ENCODE results near the gene HUNK. TPM values are rescaled to one million over a fixed set of nuclear protein-coding genes. Genes with fewer than 3 reads are reported as not detected.

The HUNK gene
- total RNA-seq, 1 donor from 2014 or later = 3.1 TPM

DNA sequence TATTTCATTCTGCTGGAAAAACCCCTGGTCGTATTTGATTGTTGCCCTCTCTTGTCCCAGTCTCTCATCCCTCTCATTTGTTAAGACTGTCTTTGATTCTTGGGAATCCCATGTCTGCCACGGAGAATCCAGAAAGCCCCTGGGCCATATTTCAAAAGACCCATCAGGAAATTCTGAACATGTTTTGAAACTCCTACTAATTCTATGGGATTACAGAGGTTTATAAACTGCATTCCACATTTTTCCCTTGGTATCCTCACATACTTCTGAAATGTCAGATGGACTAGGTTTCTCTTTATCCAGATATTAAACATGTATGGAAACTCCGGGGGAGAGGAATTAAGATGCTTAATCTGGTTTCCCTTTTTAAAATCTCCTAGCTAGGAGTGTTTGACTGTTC lies 80.0 kb downstream of the HUNK start:
- Histone ChIP-seq H3K4me3 (ENCODE audit: low read depth, low read length) (no peak overlapping the region), H3K27me3 (ENCODE audit: control insufficient read depth, insufficient read depth, low read length) (no peaks in the 10 kb centered on the region), H3K36me3 (ENCODE audit: control insufficient read depth, insufficient read depth, low read length) (no peaks in the 10 kb centered on the region)
- TF ChIP-seq CTCF (IDR thresholded peaks at IDR 0.05; ENCODE audit: insufficient read depth, low read length, poor library complexity, severe bottlenecking) = no peak
- DNase-seq (ENCODE audit: low read depth) = no peak

GRCh38 chr21:31957631-31958030 lies 84.8 kb downstream of the HUNK start:
- no peak for TF ChIP-seq CTCF (IDR thresholded peaks at IDR 0.05; ENCODE audit: insufficient read depth, low read length, poor library complexity, severe bottlenecking)
- Histone ChIP-seq H3K36me3 (ENCODE audit: control insufficient read depth, insufficient read depth, low read length) (no peaks in the 10 kb centered on the region), H3K4me3 (ENCODE audit: low read depth, low read length) (no peak overlapping the region), H3K27me3 (ENCODE audit: control insufficient read depth, insufficient read depth, low read length) (no peaks in the 10 kb centered on the region)
- no peak for DNase-seq (ENCODE audit: low read depth)

- Histone ChIP-seq H3K36me3 (ENCODE audit: control insufficient read depth, insufficient read depth, low read length) (no peaks in the 10 kb centered on the region), H3K27me3 (ENCODE audit: control insufficient read depth, insufficient read depth, low read length) (no peaks in the 10 kb centered on the region), H3K4me3 (ENCODE audit: low read depth, low read length) (no peak overlapping the region)
- TF ChIP-seq CTCF (IDR thresholded peaks at IDR 0.05; ENCODE audit: insufficient read depth, low read length, poor library complexity, severe bottlenecking) = no peak
- no peak for DNase-seq (ENCODE audit: low read depth)
Measured at GRCh38 chr21:31959881-31960280, 87.1 kb downstream of the HUNK start.

- DNase-seq (ENCODE audit: low read depth) = no peak
- no peaks in the 10 kb centered on the region for H3K27me3 ChIP-seq (ENCODE audit: control insufficient read depth, insufficient read depth, low read length)
- no peaks in the 10 kb centered on the region for H3K36me3 ChIP-seq (ENCODE audit: control insufficient read depth, insufficient read depth, low read length)
- no peak overlapping the region for H3K4me3 ChIP-seq (ENCODE audit: low read depth, low read length)
- TF ChIP-seq CTCF (IDR thresholded peaks at IDR 0.05; ENCODE audit: insufficient read depth, low read length, poor library complexity, severe bottlenecking) = no peak
Measured at GRCh38 chr21:31961027-31961426, 88.2 kb downstream of the HUNK start.

GRCh38 chr21:31961704-31962103 lies 88.9 kb downstream of the HUNK start:
- H3K27me3 ChIP-seq (ENCODE audit: control insufficient read depth, insufficient read depth, low read length) = no peaks in the 10 kb centered on the region
- DNase-seq (ENCODE audit: low read depth) = no peak
- H3K36me3 ChIP-seq (ENCODE audit: control insufficient read depth, insufficient read depth, low read length) = no peaks in the 10 kb centered on the region
- H3K4me3 ChIP-seq (ENCODE audit: low read depth, low read length) = no peak overlapping the region
- no peak for TF ChIP-seq CTCF (IDR thresholded peaks at IDR 0.05; ENCODE audit: insufficient read depth, low read length, poor library complexity, severe bottlenecking)

DNA sequence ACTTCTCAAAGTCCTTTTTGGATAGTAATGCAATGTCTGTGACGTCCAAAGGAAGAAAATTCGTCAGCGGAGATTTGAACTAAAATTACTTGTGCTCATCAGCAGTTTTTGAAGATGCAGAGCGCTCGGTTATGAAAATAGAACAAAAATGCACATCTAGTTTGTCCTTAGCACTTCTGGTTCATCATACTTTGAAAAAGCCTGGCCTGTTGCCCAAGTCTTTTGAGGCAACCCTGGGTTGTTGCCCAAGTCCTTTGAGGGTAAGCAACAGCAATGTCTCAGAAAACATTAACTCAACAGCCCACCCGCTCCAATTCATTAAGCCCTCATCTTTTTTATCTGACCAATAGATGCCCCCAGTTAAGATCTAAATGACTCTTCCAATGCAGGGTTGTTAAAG lies 91.9 kb downstream of the HUNK start:
- Histone ChIP-seq H3K27me3 (ENCODE audit: control insufficient read depth, insufficient read depth, low read length) (no peaks in the 10 kb centered on the region), H3K36me3 (ENCODE audit: control insufficient read depth, insufficient read depth, low read length) (no peaks in the 10 kb centered on the region)
- no peak for DNase-seq (ENCODE audit: low read depth)

More for the DNA sequence above, 91.9 kb downstream of the HUNK start:
- no peak for TF ChIP-seq CTCF (IDR thresholded peaks at IDR 0.05; ENCODE audit: insufficient read depth, low read length, poor library complexity, severe bottlenecking)
- H3K4me3 ChIP-seq (ENCODE audit: low read depth, low read length) = no peak overlapping the region
